H1 (cell line): Measurements from ENCODE around the gene UPF3A. TPM values are rescaled to one million over a fixed set of nuclear protein-coding genes. Genes with fewer than 3 reads are reported as not detected.

Source experiments
- CTCF ChIA-PET: fragments of 300-600 bp; sonication (Branson Sonifier 250); formaldehyde crosslinking; loops from one replicate; lab custom pipeline; 2021; ENCODE audit not compliant: partially characterized antibody; lab: Charles Lee
- POLR2A ChIA-PET: fragments of 300-600 bp; sonication (Branson Sonifier 250); formaldehyde crosslinking; loops from one replicate; lab custom pipeline; 2021; ENCODE audit warnings: inconsistent platforms; ENCODE audit not compliant: partially characterized antibody; lab: Charles Lee
- DNase-seq, 2 experiments: peaks; one replicate each; pipeline versions ENCODE4 v3.0.0 to v3.0.0-alpha.2; 2010 to 2022; ENCODE audit warnings: low spot score in 2 of 2, low read depth in 1 of 2, mixed read lengths in 1 of 2
- FAIRE-seq: peaks from 2 replicates; lab custom pipeline; 2011; peaks lifted over from hg19 to GRCh38; lab: Jason Lieb, UNC
- H2AFZ ChIP-seq: 2 replicates; pipeline ENCODE4 v1.8.1; 2012; ENCODE audit warnings: low read length, inconsistent platforms
- H2AK5ac ChIP-seq: 2 replicates; pipeline ENCODE4 v1.6.1; 2013; ENCODE audit warnings: low read depth, low read length
- H2BK120ac ChIP-seq: replicated peaks from 2 replicates; pipeline ENCODE3; 2013; ENCODE audit warnings: low read depth, low read length, inconsistent platforms
- H2BK12ac ChIP-seq: 2 replicates; pipeline ENCODE4 v1.6.1; 2013; ENCODE audit warnings: low read depth, low read length
- H2BK15ac ChIP-seq: 2 replicates; pipeline ENCODE4 v1.6.1; 2013; ENCODE audit warnings: low read length
- H2BK20ac ChIP-seq: 2 replicates; pipeline ENCODE4 v1.6.1; 2013; ENCODE audit warnings: low read length
- H2BK5ac ChIP-seq: 2 replicates; pipeline ENCODE4 v1.6.1; 2013; ENCODE audit warnings: low read depth, low read length
- H3K14ac ChIP-seq: 2 replicates; pipeline ENCODE4 v1.6.1; 2013; ENCODE audit warnings: inconsistent platforms; ENCODE audit not compliant: insufficient read length
- H3K18ac ChIP-seq: 2 replicates; pipeline ENCODE4 v1.6.1; 2013; ENCODE audit warnings: low read length; ENCODE audit errors: extremely low read depth
- H3K23ac ChIP-seq: 2 replicates; pipeline ENCODE4 v1.6.1; 2013; ENCODE audit warnings: inconsistent platforms; ENCODE audit not compliant: insufficient read length
- H3K23me2 ChIP-seq: 2 replicates; pipeline ENCODE4 v1.6.1; 2013; ENCODE audit warnings: low read depth, low read length
- H3K27ac ChIP-seq: 2 replicates; pipeline ENCODE4 v1.6.1; 2011; ENCODE audit warnings: low read depth, low read length, inconsistent platforms
- H3K27me3 ChIP-seq, 4 experiments: replicated peaks in 1 of 4; 1 replicate in 1 of 4; 2 replicates in 3 of 4; pipeline versions ENCODE4 v1.6.1 to v1.8.1; 2011 to 2013; ENCODE audit warnings: low read length in 3 of 4, mild to moderate bottlenecking in 3 of 4, inconsistent platforms in 2 of 4, mixed read lengths in 2 of 4, moderate library complexity in 1 of 4; ENCODE audit not compliant: control insufficient read depth in 3 of 4, insufficient read depth in 3 of 4; ENCODE audit errors: extremely low read depth in 1 of 4
- H3K36me3 ChIP-seq, 4 experiments: 2 replicates each; pipeline versions ENCODE4 v1.6.1 to v1.8.1; 2011 to 2013; ENCODE audit warnings: mild to moderate bottlenecking in 4 of 4, low read length in 3 of 4, moderate library complexity in 2 of 4, control low read depth in 1 of 4, inconsistent platforms in 1 of 4; ENCODE audit not compliant: insufficient read depth in 4 of 4, control insufficient read depth in 2 of 4
- H3K4ac ChIP-seq: replicated peaks from 2 replicates; pipeline ENCODE3; 2013; ENCODE audit warnings: low read length, low read depth, mixed read lengths, inconsistent platforms; ENCODE audit not compliant: insufficient read length
- H3K4me1 ChIP-seq, 4 experiments: replicated peaks in 1 of 4; 1 replicate in 1 of 4; 2 replicates in 3 of 4; pipeline versions ENCODE4 v1.6.1 to v1.8.1; 2011 to 2013; ENCODE audit warnings: low read length in 3 of 4, inconsistent platforms in 2 of 4, mixed read lengths in 1 of 4; ENCODE audit not compliant: insufficient read depth in 4 of 4, control insufficient read depth in 3 of 4
- H3K4me2 ChIP-seq, 2 experiments: 2 replicates each; pipeline versions ENCODE4 v1.6.1 to v1.8.1; 2011 to 2013; ENCODE audit warnings: low read depth in 2 of 2, low read length in 2 of 2, control low read depth in 1 of 2, inconsistent platforms in 1 of 2, mild to moderate bottlenecking in 1 of 2; ENCODE audit not compliant: insufficient read depth in 1 of 2
- H3K4me3 ChIP-seq, 4 experiments: fragments of 200-600, 300-600 bp in 1 of 4; sonication (generic), shearing (Covaris generic), sonication (Bioruptor Twin) in 1 of 4; 2 replicates each; pipeline versions ENCODE4 v1.5.1 to v1.8.1; 2011 to 2016; ENCODE audit warnings: low read length in 4 of 4, low read depth in 3 of 4, control low read depth in 2 of 4, inconsistent platforms in 2 of 4, mild to moderate bottlenecking in 2 of 4, mixed read lengths in 1 of 4, moderate library complexity in 1 of 4; ENCODE audit not compliant: insufficient read depth in 2 of 4; ENCODE audit errors: extremely low read depth in 1 of 4
- H3K56ac ChIP-seq: replicated peaks from 2 replicates; pipeline ENCODE3; 2013; ENCODE audit warnings: low read depth, mild to moderate bottlenecking, mixed read lengths, low read length, inconsistent platforms; ENCODE audit not compliant: insufficient read length
- H3K79me1 ChIP-seq: 2 replicates; pipeline ENCODE4 v1.6.1; 2013; ENCODE audit warnings: low read depth, low read length, control low read depth
- H3K79me2 ChIP-seq, 2 experiments: 2 replicates each; pipeline versions ENCODE4 v1.6.1 to v1.8.1; 2012 to 2013; ENCODE audit warnings: low read length in 2 of 2, mild to moderate bottlenecking in 2 of 2, inconsistent platforms in 1 of 2; ENCODE audit not compliant: insufficient read depth in 2 of 2, control insufficient read depth in 1 of 2
- H3K9ac ChIP-seq, 4 experiments: replicated peaks in 1 of 4; 1 replicate in 1 of 4; 2 replicates in 3 of 4; pipeline versions ENCODE4 v1.6.1 to v1.8.1; 2011 to 2013; ENCODE audit warnings: low read depth in 3 of 4, low read length in 3 of 4, control low read depth in 2 of 4, mild to moderate bottlenecking in 2 of 4, moderate library complexity in 2 of 4, inconsistent platforms in 1 of 4; ENCODE audit errors: extremely low read depth in 1 of 4
- H3K9me3 ChIP-seq, 2 experiments: 2 replicates each; pipeline versions ENCODE4 v1.6.1 to v1.8.1; 2012 to 2013; ENCODE audit warnings: mild to moderate bottlenecking in 2 of 2, moderate library complexity in 2 of 2, control low read depth in 1 of 2, inconsistent platforms in 1 of 2, low read depth in 1 of 2, low read length in 1 of 2, mixed read lengths in 1 of 2; ENCODE audit not compliant: insufficient read depth in 2 of 2
- H4K20me1 ChIP-seq, 2 experiments: replicated peaks in 1 of 2; 2 replicates each; pipeline versions ENCODE3 to v1.8.1; 2011 to 2013; ENCODE audit warnings: inconsistent platforms in 2 of 2, low read length in 2 of 2, mild to moderate bottlenecking in 1 of 2; ENCODE audit not compliant: insufficient read depth in 2 of 2, control insufficient read depth in 1 of 2
- H4K5ac ChIP-seq: 2 replicates; pipeline ENCODE4 v1.6.1; 2013; ENCODE audit warnings: low read length, low read depth, mixed read lengths, inconsistent platforms; ENCODE audit not compliant: insufficient read length
- H4K8ac ChIP-seq: 2 replicates; pipeline ENCODE4 v1.8.0; 2013; ENCODE audit warnings: mild to moderate bottlenecking, moderate library complexity, low read length, inconsistent platforms; ENCODE audit not compliant: insufficient read depth; ENCODE audit errors: extremely low read depth
- H4K91ac ChIP-seq: replicated peaks from 2 replicates; pipeline ENCODE3; 2013; ENCODE audit warnings: low read length, mixed read lengths, inconsistent platforms; ENCODE audit not compliant: insufficient read length
- YY1 ChIP-seq: IDR thresholded peaks from 2 replicates; pipeline ENCODE4 v1.6.1; 2011; ENCODE audit warnings: low read depth, mild to moderate bottlenecking, low read length
- WGBS, 2 experiments: shearing (Covaris generic) in 1 of 2; methylation state at CpG; one replicate each; pipeline versions ENCODE4 v1.1.6 to v1.1.7; 2013 to 2015; ENCODE audit warnings: low lambda C conversion rate in 2 of 2, mixed read lengths in 2 of 2, inconsistent platforms in 1 of 2, low coverage in 1 of 2, missing lambda C conversion rate in 1 of 2; ENCODE audit not compliant: insufficient replicate concordance in 2 of 2, insufficient coverage in 1 of 2, insufficient read length in 1 of 2; ENCODE audit errors: extremely low coverage in 1 of 2, missing lambda C conversion rate in 1 of 2; 5-methylcytosine and 5-hydroxymethylcytosine counted together
- polyA plus RNA-seq, 7 experiments: library from polyadenylated mRNA; depleted of rRNA in 3 of 7; stranded (reverse) in 5 of 7; unstranded in 2 of 7; fragments of >200 nt in 5 of 7; fragments of 200-250 nt in 2 of 7; gene quantifications; 1 replicate in 5 of 7; 2 replicates in 1 of 7; 4 replicates in 1 of 7; pipeline versions ENCODE4 v1.2.1 to v1.2.3, GENCODE V29; 2011 to 2013; ENCODE audit warnings: missing spikeins in 2 of 7, mixed read lengths in 2 of 7
- total RNA-seq: library from RNA; stranded (reverse); fragmentation: NEBNext Ultra II Directional; extraction: Animal tissue kit (Norgen Biotek cat#: 25700); gene quantifications from 2 replicates; pipeline ENCODE4 v1.2.1, GENCODE V29; 2021

Gene UPF3A
- total and polyA plus RNA-seq, 2 of the 8 experiments (the other 6 are each of a cell fraction or from before 2014, with no cell fraction given) = 47.1 to 58.2 TPM

GRCh38 chr13:114323349-114323748 lies 41.9 kb downstream of the UPF3A start:
- Histone ChIP-seq H2BK120ac (no peak overlapping the region), H2BK15ac (no peak overlapping the region), H2BK5ac (no peak overlapping the region), H3K56ac (no peak overlapping the region), H3K4me1 (peaks cover 0 to 6% (median 0%) of the 10 kb centered on the region in 4 experiments; a peak in 3 of 7 replicates), H3K9ac (no peak overlapping the region), H4K8ac (no peak overlapping the region), H2AK5ac (no peak overlapping the region), H3K9me3 (no peaks in the 10 kb centered on the region), H2BK12ac (no peak overlapping the region), H3K18ac (no peak overlapping the region), H3K4me3 (no peak overlapping the region), H3K4ac (no peak overlapping the region), H2AFZ (no peak overlapping the region), H3K79me2 (peaks cover 10 to 21% of the 10 kb centered on the region in 2 experiments; a peak in 3 of 4 replicates), H3K14ac (no peak overlapping the region), H3K79me1 (peaks cover 2% of the 10 kb centered on the region; the same call in 1 of the 2 replicates), H3K36me3 (peaks cover 20 to 62% (median 44%) of the 10 kb centered on the region in 4 experiments), H2BK20ac (no peak overlapping the region), H3K23ac (no peak overlapping the region), H3K23me2 (no peaks in the 10 kb centered on the region), H3K4me2 (no peak overlapping the region), H3K27me3 (no peaks in the 10 kb centered on the region), H4K20me1 (peaks cover 1 to 8% of the 10 kb centered on the region in 2 experiments), H4K5ac (no peak overlapping the region), H4K91ac (no peak overlapping the region), H3K27ac (no peak overlapping the region)
- FAIRE-seq (no peak), DNase-seq (no peak)
- ChIA-PET CTCF (interaction anchor here (1.4 to 1.5 kb wide), 2 partner anchors 16 to 19 kb away, joined by 3 to 4 read pairs; no protein-coding TSS in a partner anchor), POLR2A (no interaction called here)
- TF ChIP-seq YY1 = no peak
- 97% methylated on average over 2 of the region's 2 CpGs; no CpG with 5 or more reads in 1 of the 2 experiments for WGBS, 2 experiments
